Pancreas (tissue), 10 donors: ENCODE results near the gene TFB1M. TPM values are rescaled to one million over a fixed set of nuclear protein-coding genes. Genes with fewer than 3 reads are reported as not detected.
"Not testable (repeated sequence)": the region's sequence is repeated elsewhere in the genome, so short reads cannot be mapped to it uniquely, and the experiment has no call there.

Experiments
- ATAC-seq, 4 donors: fragments of 200-7000 bp; cut with Tn5 transposase; one replicate each; pipeline versions ENCODE4 v1.8.0 to v1.9.1; 2020; ENCODE audit warnings: mild to moderate bottlenecking in 4 of 4, moderate library complexity in 4 of 4
- DNase-seq, 6 donors: peaks; one replicate each; pipeline ENCODE4 v3.0.0-alpha.2; 2020
- FAIRE-seq: peaks from 2 replicates; lab custom pipeline; 2012; peaks lifted over from hg19 to GRCh38; lab: Jason Lieb, UNC
- H3K27ac ChIP-seq, 4 donors: fragments of 200-600 bp; sonication (generic); 1 replicate in 3 of 4; 2 replicates in 1 of 4; pipeline versions ENCODE4 v1.5.0 to v1.8.0; 2020
- H3K27me3 ChIP-seq, 4 donors: fragments of 200-600 bp; one replicate each; pipeline ENCODE4 v1.8.0; 2021
- H3K36me3 ChIP-seq, 3 donors: fragments of 200-600 bp; sonication (generic) in 1 of 3; one replicate each; pipeline versions ENCODE4 v1.5.0 to v1.8.0; 2020 to 2021
- H3K4me1 ChIP-seq, 3 donors: fragments of 200-600 bp; one replicate each; pipeline ENCODE4 v1.8.0; 2021
- H3K4me3 ChIP-seq, 4 donors: fragments of 200-600 bp; sonication (generic) in 2 of 4; one replicate each; pipeline versions ENCODE4 v1.5.0 to v1.8.0; 2020 to 2021
- H3K9me3 ChIP-seq, 4 donors: fragments of 200-600 bp; one replicate each; pipeline ENCODE4 v1.8.0; 2021
- WGBS, 2 donors: extraction: QIAGEN DNeasy Blood & Tissue Kit; methylation state at CpG; one replicate each; pipeline ENCODE4 v1.1.7; 2013; 5-methylcytosine and 5-hydroxymethylcytosine counted together
- intact Hi-C, 3 donors: fragments of 100-400 bp; cut with DNase I; formaldehyde crosslinking; loops; one replicate each; pipeline versions ENCODE4 v1.11.1 to v1.14.2; 2022
- polyA plus RNA-seq, 2 donors: library from polyadenylated mRNA; stranded (reverse); fragments of 200-250 nt; gene quantifications; one replicate each; pipeline ENCODE4 v1.2.3, GENCODE V29; 2013
- total RNA-seq, 6 donors: library from RNA; stranded (reverse); fragmentation: NEBNext Ultra II Directional in 4 of 6; extraction: Animal tissue kit (Norgen Biotek cat#: 25700) in 4 of 6; gene quantifications; one replicate each; pipeline versions ENCODE4 v1.2.1 to v1.2.4, GENCODE V29; 2021 to 2023
- TF ChIP-seq, protein P1 (sequence below), 4 donors: fragments of 200-600 bp; sonication (generic) in 3 of 4; IDR thresholded peaks; one replicate each; pipeline versions ENCODE4 v1.5.0 to v1.8.0; 2021; ENCODE audit warnings: antibody characterized with exemption in 4 of 4
- donor health status: healthy with polysubstance abuse.
- donor health status: DM: no; HTN: no; CAD: no; lungs with moderate emphysema.
- donor health status: DM: no; HTN: no; CAD: no.
- donor health status: control.
- donor health status: control.
- donor health status: Bipolar disorder and iron deficiency.
- donor health status: DM: yes; HTN: yes; CAD: no.
- donor health status: DM: no; HTN: no; CAD: no.
- donor health status: DM: no; HTN: no; CAD: no.
- donor health status: DM: yes; HTN: yes; CAD: no.

The TFB1M gene
- total and polyA plus RNA-seq, 8 donors, result 7.6 to 16.3 (median 9.2) TPM

DNA sequence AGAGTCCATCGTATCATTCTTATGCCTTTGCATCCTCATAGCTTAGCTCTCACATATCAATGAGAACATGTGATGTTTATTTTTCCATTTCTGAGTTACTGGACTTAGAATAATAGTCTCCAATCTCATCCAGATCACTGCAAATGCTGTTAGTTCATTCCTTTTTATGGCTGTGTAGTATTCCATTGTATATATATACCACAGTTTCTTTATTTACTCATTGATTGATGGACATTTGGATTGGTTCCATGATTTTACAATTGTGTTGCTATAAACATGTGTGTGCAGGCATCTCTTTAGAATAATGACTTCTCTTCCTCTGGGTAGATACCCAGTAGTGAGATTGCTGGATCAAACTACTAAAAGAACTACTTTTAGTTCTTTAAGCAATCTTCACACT is 21.0 kb upstream of the TFB1M start:
- Histone ChIP-seq H3K36me3 (no peaks in the 10 kb centered on the region), H3K9me3 (no peaks in the 10 kb centered on the region), H3K27ac (no peak overlapping the region), H3K27me3 (no peaks in the 10 kb centered on the region), H3K4me3 (no peak overlapping the region), H3K4me1 (no peaks in the 10 kb centered on the region)
- ATAC-seq (no peak), DNase-seq (no peak), FAIRE-seq (no peak)
- intact Hi-C loops, result loop anchor here in 2 of 3 donors (10.0 kb wide), 2 partner anchors 180 to 190 kb away; no protein-coding TSS in a partner anchor
- TF ChIP-seq, protein P1, sequence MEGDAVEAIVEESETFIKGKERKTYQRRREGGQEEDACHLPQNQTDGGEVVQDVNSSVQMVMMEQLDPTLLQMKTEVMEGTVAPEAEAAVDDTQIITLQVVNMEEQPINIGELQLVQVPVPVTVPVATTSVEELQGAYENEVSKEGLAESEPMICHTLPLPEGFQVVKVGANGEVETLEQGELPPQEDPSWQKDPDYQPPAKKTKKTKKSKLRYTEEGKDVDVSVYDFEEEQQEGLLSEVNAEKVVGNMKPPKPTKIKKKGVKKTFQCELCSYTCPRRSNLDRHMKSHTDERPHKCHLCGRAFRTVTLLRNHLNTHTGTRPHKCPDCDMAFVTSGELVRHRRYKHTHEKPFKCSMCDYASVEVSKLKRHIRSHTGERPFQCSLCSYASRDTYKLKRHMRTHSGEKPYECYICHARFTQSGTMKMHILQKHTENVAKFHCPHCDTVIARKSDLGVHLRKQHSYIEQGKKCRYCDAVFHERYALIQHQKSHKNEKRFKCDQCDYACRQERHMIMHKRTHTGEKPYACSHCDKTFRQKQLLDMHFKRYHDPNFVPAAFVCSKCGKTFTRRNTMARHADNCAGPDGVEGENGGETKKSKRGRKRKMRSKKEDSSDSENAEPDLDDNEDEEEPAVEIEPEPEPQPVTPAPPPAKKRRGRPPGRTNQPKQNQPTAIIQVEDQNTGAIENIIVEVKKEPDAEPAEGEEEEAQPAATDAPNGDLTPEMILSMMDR (IDR thresholded peaks at IDR 0.05), result no peak
- 94 to 96% methylated on average over 1 of the region's 1 CpG for WGBS, 2 donors

DNA sequence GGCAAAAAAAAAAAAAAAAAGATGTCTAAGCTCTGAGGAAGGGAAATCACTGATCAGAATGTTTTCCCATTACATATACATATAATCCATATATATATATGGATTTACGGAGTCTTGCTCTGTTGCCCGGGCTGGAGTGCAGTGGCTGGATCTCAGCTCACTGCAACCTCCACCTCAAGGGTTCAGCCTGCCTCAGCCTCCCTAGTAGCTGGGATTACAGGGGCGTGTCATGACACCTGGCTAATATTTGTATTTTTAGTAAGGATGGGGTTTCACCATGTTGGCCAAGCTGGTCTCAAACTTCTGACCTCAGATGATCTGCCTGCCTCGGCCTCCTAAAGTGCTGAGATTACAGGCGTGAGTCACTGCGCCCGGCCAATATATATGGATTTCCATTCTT is 19.8 kb upstream of the TFB1M start:
- DNase-seq, H3K4me1 ChIP-seq, FAIRE-seq, H3K4me3 ChIP-seq, H3K36me3 ChIP-seq, ATAC-seq, H3K27ac ChIP-seq, H3K27me3 ChIP-seq, H3K9me3 ChIP-seq: not testable (repeated sequence)
- 89 to 95% methylated on average over 7 of the region's 7 CpGs for whole genome bisulfite sequencing, 2 donors
- intact Hi-C loops, result loop anchor here in 2 of 3 donors (10.0 kb wide), 2 partner anchors 181 to 191 kb away; no protein-coding TSS in a partner anchor

DNA sequence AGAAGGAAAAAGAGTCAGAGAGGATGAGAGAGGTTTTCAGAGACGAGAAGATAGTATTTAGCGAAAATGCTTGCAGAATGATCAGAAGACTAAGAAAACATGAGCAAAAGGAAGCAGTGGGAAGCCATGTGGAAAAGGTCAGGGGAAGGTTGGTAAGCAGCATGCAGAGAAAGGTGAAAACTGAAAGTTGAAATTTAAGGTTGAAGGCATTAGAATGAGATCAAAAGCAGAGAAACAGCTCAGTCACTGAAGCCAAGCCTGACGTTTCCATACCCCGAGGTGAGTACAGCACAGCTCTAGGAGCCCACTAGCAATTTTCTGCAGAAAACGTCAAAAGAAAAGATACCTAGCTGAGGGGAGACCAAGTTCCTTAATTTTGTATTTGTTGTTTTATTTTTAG is 19.1 kb upstream of the TFB1M start:
- no peaks in the 10 kb centered on the region for H3K9me3 ChIP-seq
- intact Hi-C loops, result loop anchor here in 2 of 3 donors (10.0 kb wide), 2 partner anchors 181 to 191 kb away; no protein-coding TSS in a partner anchor
- H3K4me3 ChIP-seq, result no peak overlapping the region
- TF ChIP-seq, protein P1 (IDR thresholded peaks at IDR 0.05), result no peak
- no peak for FAIRE-seq
- 64 to 71% methylated on average over 5 of the region's 5 CpGs for WGBS, 2 donors
- ATAC-seq, result no peak
- no peaks in the 10 kb centered on the region for H3K36me3 ChIP-seq
- no peak for DNase-seq
- H3K27ac ChIP-seq, result no peak overlapping the region
- H3K4me1 ChIP-seq, result peaks cover 0 to 11% (median 7%) of the 10 kb centered on the region in 3 donors
- no peaks in the 10 kb centered on the region for H3K27me3 ChIP-seq

DNA sequence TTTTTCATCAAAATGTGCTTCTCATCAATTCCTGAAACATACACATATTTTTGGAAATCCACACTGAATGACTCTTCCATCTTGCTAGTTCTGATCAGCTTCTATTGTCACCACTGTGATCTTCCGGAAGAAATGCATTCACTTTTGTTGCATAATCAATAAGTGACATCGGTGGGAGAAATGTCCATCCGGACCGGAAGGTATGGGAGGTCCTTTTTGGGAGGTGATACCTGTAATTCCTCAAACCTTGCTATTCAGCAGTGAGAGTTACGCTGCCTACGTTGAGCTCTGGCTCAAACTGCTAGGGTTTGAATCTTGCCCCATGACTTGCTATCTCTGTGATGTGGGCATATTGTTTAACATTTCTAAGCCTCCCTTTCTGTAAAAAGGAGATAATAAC is 16.6 kb upstream of the TFB1M start:
- Histone ChIP-seq H3K36me3 (no peaks in the 10 kb centered on the region), H3K4me1 (peaks cover 0 to 19% (median 16%) of the 10 kb centered on the region in 3 donors), H3K27ac (no peak overlapping the region), H3K4me3 (no peak overlapping the region), H3K27me3 (no peaks in the 10 kb centered on the region), H3K9me3 (no peaks in the 10 kb centered on the region)
- TF ChIP-seq, protein P1 (IDR thresholded peaks at IDR 0.05), result no peak
- ATAC-seq (no peak), FAIRE-seq (no peak), DNase-seq (no peak)
- intact Hi-C loops, result loop anchor here in 2 of 3 donors (10.0 kb wide), 2 partner anchors 184 to 194 kb away; no protein-coding TSS in a partner anchor
- WGBS, 2 donors, result 90% methylated on average over 6 of the region's 6 CpGs

DNA sequence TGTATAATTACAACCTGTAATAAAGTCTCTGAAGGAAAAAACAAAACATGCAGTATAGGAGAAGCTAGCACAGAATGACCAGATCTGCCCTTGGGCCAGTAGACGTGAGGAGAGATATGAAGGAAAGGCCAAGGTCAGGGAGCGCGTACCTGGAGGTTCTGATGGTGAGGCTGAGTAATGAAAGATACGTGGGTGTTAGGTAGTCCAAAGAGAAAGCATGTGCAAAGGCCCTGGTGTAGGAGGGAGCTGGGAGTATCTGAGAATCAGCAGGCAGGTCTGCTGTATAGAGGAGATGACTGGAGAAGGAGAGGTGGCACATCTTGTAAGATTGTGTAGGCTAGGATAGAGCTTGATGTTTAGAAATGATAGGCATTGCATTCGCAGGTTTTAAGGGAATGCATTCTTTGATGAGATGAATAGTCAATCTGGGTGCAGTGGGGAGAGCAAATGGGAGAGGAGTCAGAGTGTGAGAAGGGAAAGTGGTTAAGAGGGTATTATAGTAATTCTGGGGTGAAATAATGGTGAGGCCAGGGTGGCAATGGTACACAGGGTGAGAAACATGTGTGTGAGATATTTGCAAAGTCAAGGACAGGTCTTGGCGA is 15.9 kb upstream of the TFB1M start:
- Histone ChIP-seq H3K36me3 (no peaks in the 10 kb centered on the region), H3K27me3 (no peaks in the 10 kb centered on the region), H3K27ac (no peak overlapping the region), H3K4me1 (peaks cover 0 to 19% (median 16%) of the 10 kb centered on the region in 3 donors), H3K4me3 (no peak overlapping the region), H3K9me3 (no peaks in the 10 kb centered on the region)
- WGBS, 2 donors, result 75 to 79% methylated on average over 6 of the region's 6 CpGs
- TF ChIP-seq, protein P1 (IDR thresholded peaks at IDR 0.05), result no peak
- intact Hi-C loops, result loop anchor here in 2 of 3 donors (10.0 kb wide), 2 partner anchors 185 to 195 kb away; no protein-coding TSS in a partner anchor
- FAIRE-seq (no peak), DNase-seq (no peak), ATAC-seq (no peak)
